Type B pancreatic cell (in vitro differentiated cells): Measurements from ENCODE around the gene APPL2. TPM values are rescaled to one million over a fixed set of nuclear protein-coding genes. Genes with fewer than 3 reads are reported as not detected.

Experiments used
- DNase-seq: peaks from one replicate; pipeline ENCODE4 v3.0.0; 2021; ENCODE audit warnings: mixed read lengths; ENCODE audit not compliant: unreplicated experiment; ENCODE audit errors: extremely low spot score
- H3K27ac Mint-ChIP-seq: 2 replicates; pipeline ENCODE4 v1.8.0; 2021; ENCODE audit warnings: mild to moderate bottlenecking, mixed read lengths
- H3K27me3 Mint-ChIP-seq: 2 replicates; pipeline ENCODE4 v1.8.0; 2021; ENCODE audit warnings: mixed read lengths
- H3K36me3 Mint-ChIP-seq: 2 replicates; pipeline ENCODE4 v1.8.0; 2021; ENCODE audit warnings: mixed read lengths
- H3K4me1 Mint-ChIP-seq: one replicate; pipeline ENCODE4 v1.8.0; 2021; ENCODE audit warnings: mixed read lengths; ENCODE audit not compliant: unreplicated experiment
- H3K4me3 Mint-ChIP-seq: 2 replicates; pipeline ENCODE4 v1.8.0; 2021; ENCODE audit warnings: mild to moderate bottlenecking, mixed read lengths
- H3K9me3 Mint-ChIP-seq: 2 replicates; pipeline ENCODE4 v1.8.0; 2021; ENCODE audit warnings: mixed read lengths
- total RNA-seq: library from RNA; stranded (reverse); gene quantifications from 2 replicates; pipeline ENCODE4 v1.2.1, GENCODE V29; 2021; ENCODE audit warnings: low replicate concordance
- TF ChIP-seq, protein P1 (sequence below): fragments of 200-600 bp; sonication (generic); conservative IDR thresholded peaks from 2 replicates; pipeline ENCODE4 v1.5.0; 2021; ENCODE audit warnings: antibody characterized with exemption, mild to moderate bottlenecking

Gene APPL2
- total RNA-seq, 1 donor from 2014 or later: 46.1 TPM

GRCh38 chr12:105142259-105142658, 93.7 kb downstream of the APPL2 start:
- DNase-seq: no peak
- Mint-ChIP-seq H3K4me3 (no peak overlapping the region), H3K36me3 (peaks cover 37% of the 10 kb centered on the region), H3K27me3 (no peaks in the 10 kb centered on the region), H3K4me1 (no peaks in the 10 kb centered on the region), H3K27ac (no peak overlapping the region), H3K9me3 (no peaks in the 10 kb centered on the region)
- TF ChIP-seq, protein P1, sequence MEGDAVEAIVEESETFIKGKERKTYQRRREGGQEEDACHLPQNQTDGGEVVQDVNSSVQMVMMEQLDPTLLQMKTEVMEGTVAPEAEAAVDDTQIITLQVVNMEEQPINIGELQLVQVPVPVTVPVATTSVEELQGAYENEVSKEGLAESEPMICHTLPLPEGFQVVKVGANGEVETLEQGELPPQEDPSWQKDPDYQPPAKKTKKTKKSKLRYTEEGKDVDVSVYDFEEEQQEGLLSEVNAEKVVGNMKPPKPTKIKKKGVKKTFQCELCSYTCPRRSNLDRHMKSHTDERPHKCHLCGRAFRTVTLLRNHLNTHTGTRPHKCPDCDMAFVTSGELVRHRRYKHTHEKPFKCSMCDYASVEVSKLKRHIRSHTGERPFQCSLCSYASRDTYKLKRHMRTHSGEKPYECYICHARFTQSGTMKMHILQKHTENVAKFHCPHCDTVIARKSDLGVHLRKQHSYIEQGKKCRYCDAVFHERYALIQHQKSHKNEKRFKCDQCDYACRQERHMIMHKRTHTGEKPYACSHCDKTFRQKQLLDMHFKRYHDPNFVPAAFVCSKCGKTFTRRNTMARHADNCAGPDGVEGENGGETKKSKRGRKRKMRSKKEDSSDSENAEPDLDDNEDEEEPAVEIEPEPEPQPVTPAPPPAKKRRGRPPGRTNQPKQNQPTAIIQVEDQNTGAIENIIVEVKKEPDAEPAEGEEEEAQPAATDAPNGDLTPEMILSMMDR: no peak

DNA sequence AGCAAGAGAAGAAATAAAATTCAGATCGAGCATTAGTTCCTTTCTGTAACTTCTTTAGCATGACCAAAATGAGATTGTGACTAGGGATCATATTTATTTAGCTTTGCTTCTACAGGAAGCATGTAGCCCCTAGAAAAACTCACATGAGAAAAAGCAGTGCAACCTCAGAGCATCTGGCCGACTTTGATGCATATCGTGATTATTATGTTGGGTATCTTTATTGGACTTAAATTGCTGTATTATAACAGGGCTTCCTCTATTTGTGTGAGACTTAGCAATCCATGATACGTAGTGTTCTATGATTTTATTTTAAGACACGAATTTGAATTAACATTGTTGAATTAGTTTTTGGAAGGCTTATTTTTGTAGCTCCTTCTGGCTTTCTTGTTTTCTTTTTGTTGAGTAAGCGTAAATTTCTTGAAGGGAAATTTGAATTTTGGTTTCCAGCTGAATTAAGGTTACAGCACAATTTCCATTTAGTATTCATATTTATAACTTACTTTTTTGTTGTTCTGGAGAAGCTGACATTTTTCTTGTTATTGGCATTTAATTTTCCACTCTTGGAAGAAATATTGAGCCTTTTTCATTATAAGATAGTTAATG, 94.6 kb downstream of the APPL2 start:
- peak overlapping the region; percentile 13 for H3K27ac Mint-ChIP-seq
- no peak for DNase-seq
- H3K36me3 Mint-ChIP-seq: peaks cover 35% of the 10 kb centered on the region
- TF ChIP-seq, protein P1: no peak
- H3K4me3 Mint-ChIP-seq: no peak overlapping the region
- H3K9me3 Mint-ChIP-seq: no peaks in the 10 kb centered on the region
- no peaks in the 10 kb centered on the region for H3K27me3 Mint-ChIP-seq
- H3K4me1 Mint-ChIP-seq: no peaks in the 10 kb centered on the region

- DNase-seq: no peak
Measured at GRCh38 chr12:105138248-105138647, 97.7 kb downstream of the APPL2 start.

More at GRCh38 chr12:105138248-105138647, 97.7 kb downstream of the APPL2 start:
- no peak overlapping the region for H3K4me3 Mint-ChIP-seq
- TF ChIP-seq, protein P1: no peak
- peaks cover 44% of the 10 kb centered on the region for H3K36me3 Mint-ChIP-seq
- H3K27me3 Mint-ChIP-seq: no peaks in the 10 kb centered on the region
- H3K4me1 Mint-ChIP-seq: no peaks in the 10 kb centered on the region
- H3K9me3 Mint-ChIP-seq: no peaks in the 10 kb centered on the region
- no peak overlapping the region for H3K27ac Mint-ChIP-seq

Other genes with a start within 250 kb of the APPL2 start
- gene NOPCHAP1, start 249.9 kb downstream of the APPL2 start, total RNA-seq: 15.6 and 20.1 TPM in 2 replicates
- gene ALDH1L2, start 151.7 kb downstream of the APPL2 start, total RNA-seq: 2.7 and 4.5 TPM in 2 replicates
- gene WASHC4, start 128.4 kb downstream of the APPL2 start, total RNA-seq: 35.6 and 40.5 TPM in 2 replicates
- 43.1 and 45.6 TPM in 2 replicates for gene C12orf75, start 94.5 kb upstream of the APPL2 start, total RNA-seq